HepG2 (cell line): Measurements from ENCODE around the gene CLK4. TPM values are rescaled to one million over a fixed set of nuclear protein-coding genes. Genes with fewer than 3 reads are reported as not detected.
A peak's percentile ranks its signal among the peaks of the same experiment; 100 is the strongest.

ENCODE experiments used
- ATAC-seq: fragments of 200-7000 bp; cut with Tn5 transposase; 3 replicates; pipeline ENCODE4 v1.9.1; 2020; ENCODE audit warnings: mild to moderate bottlenecking, moderate library complexity
- BruUV-seq: library from RNA; stranded (reverse); fragments of 400-500 nt; replicated peaks from 2 replicates; lab custom pipeline; 2021; lab: Mats Ljungman, UMichigan
- CTCF ChIA-PET: fragments of 300-600 bp; formaldehyde crosslinking; extraction: SDS; loops from one replicate; lab custom pipeline; 2021; ENCODE audit warnings: low total read pairs, inconsistent platforms, low intra/inter-chr PET ratio; lab: Yijun Ruan, JAX
- POLR2A ChIA-PET: fragments of 350-600 bp; sonication (Branson Sonifier 250); formaldehyde crosslinking; loops from one replicate; lab custom pipeline; 2020; ENCODE audit warnings: antibody characterized with exemption, inconsistent platforms; lab: Yijun Ruan, JAX
- DNase-seq: peaks from one replicate; pipeline ENCODE4 v3.0.0-alpha.2; 2015; ENCODE audit warnings: low spot score
- FAIRE-seq: peaks from 3 replicates; lab custom pipeline; 2011; peaks lifted over from hg19 to GRCh38; lab: Jason Lieb, UNC
- H2AFZ ChIP-seq: one replicate; pipeline ENCODE4 v1.6.1; 2011; ENCODE audit warnings: low read length, inconsistent platforms
- H3K27ac ChIP-seq: fragments of 300-600 bp; 3 replicates; pipeline ENCODE4 v1.8.0; 2011; ENCODE audit warnings: mixed run types, mild to moderate bottlenecking, mixed read lengths, low read length, inconsistent platforms; ENCODE audit not compliant: insufficient read depth; ENCODE audit errors: extremely low read length
- H3K27me3 ChIP-seq, 2 experiments: fragments of 200-600 bp in 1 of 2; 2 replicates in 1 of 2; 3 replicates in 1 of 2; pipeline versions ENCODE4 v1.6.0 to v1.8.0; 2011; ENCODE audit warnings: low read length in 2 of 2, mild to moderate bottlenecking in 2 of 2, moderate library complexity in 2 of 2, inconsistent platforms in 1 of 2; ENCODE audit not compliant: insufficient read depth in 2 of 2, control insufficient read depth in 1 of 2
- H3K36me3 ChIP-seq, 2 experiments: fragments of 200-600 bp in 1 of 2; replicated peaks in 1 of 2; 2 replicates in 1 of 2; 3 replicates in 1 of 2; pipeline versions ENCODE4 v1.5.1 to v1.8.0; 2011; ENCODE audit warnings: low read length in 2 of 2, inconsistent platforms in 1 of 2; ENCODE audit not compliant: insufficient read depth in 2 of 2, control insufficient read depth in 1 of 2
- H3K4me1 ChIP-seq: 2 replicates; pipeline ENCODE4 v1.5.1; 2012; ENCODE audit warnings: low read length, inconsistent platforms; ENCODE audit not compliant: insufficient read depth
- H3K4me2 ChIP-seq: 2 replicates; pipeline ENCODE4 v1.6.0; 2011; ENCODE audit warnings: low read depth, low read length, inconsistent platforms
- H3K4me3 ChIP-seq, 3 experiments: fragments of 200-600 bp in 1 of 3; sonication (generic), shearing (Covaris generic) in 1 of 3; replicated peaks in 1 of 3; 2 replicates each; pipeline ENCODE4 v1.5.1; 2011 to 2016; ENCODE audit warnings: low read length in 3 of 3, inconsistent platforms in 2 of 3, low read depth in 2 of 3, mild to moderate bottlenecking in 2 of 3, control low read depth in 1 of 3, mixed read lengths in 1 of 3; ENCODE audit not compliant: insufficient read depth in 1 of 3
- H3K79me2 ChIP-seq: one replicate; pipeline ENCODE4 v1.6.1; 2011; ENCODE audit warnings: low read length, inconsistent platforms; ENCODE audit not compliant: insufficient read depth
- H3K9ac ChIP-seq: 2 replicates; pipeline ENCODE4 v1.6.0; 2011; ENCODE audit warnings: mild to moderate bottlenecking, low read depth, low read length, inconsistent platforms; ENCODE audit not compliant: insufficient read depth
- H3K9me3 ChIP-seq: 2 replicates; pipeline ENCODE4 v1.5.1; 2012; ENCODE audit warnings: mild to moderate bottlenecking, low read length
- H4K20me1 ChIP-seq: 2 replicates; pipeline ENCODE4 v1.6.0; 2011; ENCODE audit warnings: inconsistent platforms, mild to moderate bottlenecking, low read length, moderate library complexity; ENCODE audit not compliant: insufficient read depth
- CC2D1A ChIP-seq: sonication (generic); formaldehyde crosslinking; IDR thresholded peaks from 2 replicates; pipeline ENCODE4 v1.8.1; 2023; ENCODE audit warnings: mild to moderate bottlenecking, missing genetic modification reagents
- EZH2 ChIP-seq: conservative IDR thresholded peaks from 2 replicates; pipeline ENCODE4 v1.6.1; 2012; ENCODE audit warnings: mild to moderate bottlenecking, low read depth, low read length, moderate library complexity
- GATAD2A ChIP-seq: IDR thresholded peaks from 2 replicates; pipeline ENCODE4 v1.6.1; 2016
- HCFC1 ChIP-seq: fragments of 150-350 bp; IDR thresholded peaks from 2 replicates; pipeline ENCODE4 v1.6.1; 2014; ENCODE audit warnings: low read depth, low read length
- KLF12 ChIP-seq: sonication (generic); formaldehyde crosslinking; IDR thresholded peaks from 2 replicates; pipeline ENCODE4 v1.4.0; 2020; ENCODE audit warnings: missing genetic modification reagents, borderline replicate concordance
- MAF1 ChIP-seq: sonication (generic); formaldehyde crosslinking; IDR thresholded peaks from 2 replicates; pipeline ENCODE4 v1.5.0; 2020; ENCODE audit warnings: missing genetic modification reagents, borderline replicate concordance
- MIER3 ChIP-seq: IDR thresholded peaks from 2 replicates; pipeline ENCODE4 v1.6.1; 2016; ENCODE audit warnings: missing compliant biosample characterization, borderline replicate concordance
- MIXL1 ChIP-seq: IDR thresholded peaks from 2 replicates; pipeline ENCODE4 v1.6.1; 2016
- MTF1 ChIP-seq: sonication (generic); formaldehyde crosslinking; IDR thresholded peaks from 2 replicates; pipeline ENCODE4 v1.5.0; 2020; ENCODE audit warnings: missing genetic modification reagents
- MXD4 ChIP-seq: IDR thresholded peaks from 2 replicates; pipeline ENCODE4 v1.6.1; 2016; ENCODE audit warnings: mild to moderate bottlenecking, missing biosample characterization, missing genetic modification reagents
- MYNN ChIP-seq: sonication (generic); formaldehyde crosslinking; IDR thresholded peaks from 2 replicates; pipeline ENCODE4 v1.4.0; 2020; ENCODE audit warnings: mild to moderate bottlenecking, low read depth, missing genetic modification reagents
- NFKBIZ ChIP-seq: IDR thresholded peaks from 2 replicates; pipeline ENCODE4 v1.6.1; 2018; ENCODE audit warnings: missing genetic modification reagents, missing compliant biosample characterization
- POLR2G ChIP-seq: fragments of 200-400 bp; formaldehyde crosslinking; IDR thresholded peaks from 2 replicates; pipeline ENCODE4 v1.6.1; 2018; ENCODE audit warnings: mild to moderate bottlenecking, low read depth, low read length, moderate library complexity
- ZFP37 ChIP-seq: sonication (generic); formaldehyde crosslinking; IDR thresholded peaks from 2 replicates; pipeline ENCODE4 v1.4.0; 2020; ENCODE audit warnings: missing genetic modification reagents, borderline replicate concordance
- ZNF333 ChIP-seq: sonication (generic); formaldehyde crosslinking; IDR thresholded peaks from 2 replicates; pipeline ENCODE4 v1.4.0; 2020; ENCODE audit warnings: mild to moderate bottlenecking, missing genetic modification reagents, borderline replicate concordance
- ZNF34 ChIP-seq: sonication (generic); formaldehyde crosslinking; IDR thresholded peaks from 2 replicates; pipeline ENCODE4 v1.4.0; 2020; ENCODE audit warnings: mild to moderate bottlenecking, missing genetic modification reagents, borderline replicate concordance
- ZNF441 ChIP-seq: sonication (generic); formaldehyde crosslinking; IDR thresholded peaks from 2 replicates; pipeline ENCODE4 v1.7.0; 2021; ENCODE audit warnings: missing genetic modification reagents, borderline replicate concordance
- ZNF616 ChIP-seq: sonication (generic); formaldehyde crosslinking; IDR thresholded peaks from 2 replicates; pipeline ENCODE4 v1.5.0; 2020; ENCODE audit warnings: low read depth, mild to moderate bottlenecking, missing genetic modification reagents
- WGBS: methylation state at CpG from one replicate; pipeline ENCODE4 v1.1.6; 2017; ENCODE audit warnings: low lambda C conversion rate; 5-methylcytosine and 5-hydroxymethylcytosine counted together
- in situ Hi-C: cut with HindIII; loops from 2 replicates; pipeline ENCODE4 v1.10.0; 2017; ENCODE audit warnings: low pct_unique_long_range_greater_than_20kb; ENCODE audit not compliant: extremely low pct_ligation_motif_present
- intact Hi-C: fragments of 100-400 bp; cut with micrococcal nuclease; formaldehyde crosslinking; loops from one replicate; pipeline ENCODE4 v1.10.0; 2022; ENCODE audit not compliant: unreplicated experiment
- polyA plus RNA-seq, 8 experiments: library from polyadenylated mRNA; depleted of rRNA in 3 of 8; stranded (reverse) in 7 of 8; unstranded in 1 of 8; fragments of >200 nt; fragmentation: Illumina TruSeq in 4 of 8; extraction: Trizol in 4 of 8; gene quantifications; 2 replicates each; pipeline versions ENCODE4 v1.2.1 to v1.2.3, GENCODE V29; 2011 to 2016; ENCODE audit warnings: low read depth in 4 of 8, missing spikeins in 1 of 8, mixed read lengths in 1 of 8; ENCODE audit not compliant: insufficient read depth in 1 of 8
- total RNA-seq, 5 experiments: library from RNA; depleted of rRNA; stranded (reverse); fragments of >200 nt; fragmentation: Illumina TruSeq; extraction: Trizol; gene quantifications; 2 replicates each; pipeline ENCODE4 v1.2.3, GENCODE V29; 2016; ENCODE audit warnings: low read depth in 1 of 5
- TF ChIP-seq, protein P1 (sequence below): sonication (generic); formaldehyde crosslinking; IDR thresholded peaks from 2 replicates; pipeline ENCODE4 v1.5.0; 2020; ENCODE audit warnings: missing genetic modification reagents

The CLK4 gene
- total and polyA plus RNA-seq, 2 of the 13 experiments (the other 11 are each of a cell fraction or from before 2014, with no cell fraction given), result 17.7 to 18.4 TPM

DNA sequence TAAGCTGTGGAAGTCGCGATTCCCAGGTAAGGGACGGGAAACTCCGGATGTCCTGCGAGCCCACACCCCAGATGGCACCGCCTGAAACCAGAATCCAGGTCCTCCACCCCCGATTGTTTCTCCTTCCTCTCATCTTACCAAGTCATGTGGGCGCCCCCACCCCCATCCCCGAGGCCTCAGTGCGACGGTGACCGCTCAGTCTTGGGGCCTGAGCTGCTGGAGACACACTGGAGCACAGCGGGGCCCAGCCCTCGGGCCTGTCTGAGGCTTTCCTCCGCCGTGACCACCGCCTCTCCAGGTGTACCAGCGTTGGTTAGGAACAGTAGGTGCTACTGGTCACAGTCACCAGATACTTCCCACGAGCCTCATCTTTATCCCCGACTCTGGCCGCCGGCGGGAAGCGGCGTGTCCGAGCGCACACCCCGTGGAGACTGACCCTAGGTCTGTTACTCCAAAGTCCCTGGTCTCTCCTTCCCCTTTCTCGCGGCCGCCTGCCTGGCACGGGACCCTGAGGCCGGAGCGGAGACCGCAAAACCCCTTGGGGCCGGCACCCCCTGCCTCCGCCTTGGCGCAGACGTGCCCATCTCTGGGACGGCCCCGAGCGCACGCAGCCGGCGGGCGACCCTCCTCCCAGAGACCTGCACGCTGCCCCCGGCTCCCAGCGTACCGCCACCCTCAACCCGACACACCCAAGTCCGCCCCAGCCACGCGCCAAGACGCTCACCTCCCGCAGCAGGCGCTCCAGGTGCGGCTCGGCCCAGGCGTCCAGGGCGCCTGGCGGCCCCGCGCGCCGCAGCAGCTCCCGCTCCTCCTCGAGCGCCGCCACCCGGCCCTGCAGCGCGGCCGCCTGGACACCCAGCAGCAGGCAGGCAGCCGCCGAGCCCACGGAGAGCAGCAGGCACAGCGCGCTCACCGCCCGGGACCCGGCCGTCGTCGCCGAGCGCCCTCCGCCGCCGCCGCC is 37.4 kb downstream of the CLK4 start:
- TF ChIP-seq NFKBIZ (CRISPR knock-in tag) (no peak), MAF1 (no peak), ZNF616 (CRISPR knock-in tag) (no peak), EZH2 (no peak), KLF12 (CRISPR knock-in tag) (no peak), MTF1 (no peak), MYNN (CRISPR knock-in tag) (no peak), ZNF441 (CRISPR knock-in tag) (no peak), ZNF34 (CRISPR knock-in tag) (no peak), ZNF333 (no peak), GATAD2A (CRISPR knock-in tag) (no peak), MIXL1 (CRISPR knock-in tag) (no peak), HCFC1 (no peak), POLR2G (no peak), ZFP37 (CRISPR knock-in tag) (no peak), CC2D1A (CRISPR knock-in tag) (no peak), MXD4 (CRISPR knock-in tag) (no peak), MIER3 (CRISPR knock-in tag) (no peak)
- TF ChIP-seq, protein P1, sequence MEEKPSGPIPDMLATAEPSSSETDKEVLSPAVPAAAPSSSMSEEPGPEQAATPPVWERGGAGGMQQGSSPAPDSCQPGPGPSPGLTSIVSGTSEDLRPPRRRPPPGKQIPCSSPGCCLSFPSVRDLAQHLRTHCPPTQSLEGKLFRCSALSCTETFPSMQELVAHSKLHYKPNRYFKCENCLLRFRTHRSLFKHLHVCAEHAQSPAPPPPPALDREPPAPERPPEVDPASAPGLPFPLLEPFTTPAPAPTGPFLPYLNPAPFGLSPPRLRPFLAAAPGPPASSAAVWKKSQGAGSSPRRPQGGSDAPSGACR (CRISPR knock-in tag), result no peak
- TF ChIP-seq, all 625 proteins: peak for 0
- Histone ChIP-seq H3K27ac (no peak overlapping the region), H3K79me2 (no peaks in the 10 kb centered on the region), H3K4me3 (no peak overlapping the region), H3K4me2 (no peak overlapping the region), H3K27me3 (peaks cover 0 to 24% of the 10 kb centered on the region in 2 experiments; a peak in 1 of 5 replicates), H3K4me1 (no peaks in the 10 kb centered on the region), H3K36me3 (no peaks in the 10 kb centered on the region), H4K20me1 (no peaks in the 10 kb centered on the region), H2AFZ (no peak overlapping the region), H3K9ac (no peak overlapping the region), H3K9me3 (peaks cover 6% of the 10 kb centered on the region; the same call in 1 of the 2 replicates)
- DNase-seq (no peak), ATAC-seq (peak; percentile 41), FAIRE-seq (no peak)
- 65% methylated on average over 63 of the region's 91 CpGs for WGBS
- no TSS peak for BruUV-seq
- intact Hi-C loops (no loop called here), in situ Hi-C loops (no loop called here)
- ChIA-PET POLR2A (no interaction called here), CTCF (no interaction called here)
